GM11168 (cell line): ENCODE data around the gene CCDC88A.
"Not testable (repeated sequence)": the region's sequence is repeated elsewhere in the genome, so short reads cannot be mapped to it uniquely, and the experiment has no call there.

Experiments
- in situ Hi-C: fragments of 300-500 bp; cut with MboI; formaldehyde crosslinking; loops from one replicate; pipeline ENCODE4 v1.12.0; 2022; ENCODE audit warnings: low sequenced_read_pairs; ENCODE audit not compliant: unreplicated experiment

CCDC88A gene

DNA sequence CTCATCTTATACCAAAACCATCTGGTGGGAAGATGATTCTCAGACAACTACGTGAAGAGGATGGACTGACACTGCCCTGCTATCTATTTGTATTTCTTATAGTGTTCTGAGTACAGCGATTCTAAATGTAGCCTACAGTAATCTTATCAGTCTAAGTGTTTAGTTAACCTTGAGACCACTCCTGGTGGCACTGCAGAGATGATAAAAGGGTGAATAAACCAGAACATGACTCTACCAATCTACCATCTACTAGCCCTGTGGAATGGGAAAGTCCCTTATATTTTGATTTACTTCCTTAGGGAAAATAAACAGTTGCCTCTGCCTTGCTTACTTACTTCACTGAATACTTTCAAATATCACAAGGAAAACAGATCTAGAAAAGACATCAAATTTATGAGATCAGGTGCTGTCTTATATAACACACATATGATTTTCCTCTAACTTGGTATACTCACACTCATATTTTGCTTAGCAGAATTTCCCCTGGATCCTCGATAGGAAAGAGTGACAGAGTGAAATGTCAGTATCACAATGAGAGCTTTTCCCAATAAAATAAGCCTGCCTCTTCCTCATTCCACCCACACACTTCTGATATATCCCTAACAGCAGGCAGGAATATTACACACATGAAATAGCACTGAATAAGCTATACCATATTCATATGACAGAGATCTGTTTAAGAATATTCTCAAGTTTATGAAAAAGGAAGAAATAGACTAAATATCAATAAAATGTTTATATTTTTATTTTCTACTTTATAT is 92.0 kb downstream of the CCDC88A start:
- in situ Hi-C loops: no loop called here

DNA sequence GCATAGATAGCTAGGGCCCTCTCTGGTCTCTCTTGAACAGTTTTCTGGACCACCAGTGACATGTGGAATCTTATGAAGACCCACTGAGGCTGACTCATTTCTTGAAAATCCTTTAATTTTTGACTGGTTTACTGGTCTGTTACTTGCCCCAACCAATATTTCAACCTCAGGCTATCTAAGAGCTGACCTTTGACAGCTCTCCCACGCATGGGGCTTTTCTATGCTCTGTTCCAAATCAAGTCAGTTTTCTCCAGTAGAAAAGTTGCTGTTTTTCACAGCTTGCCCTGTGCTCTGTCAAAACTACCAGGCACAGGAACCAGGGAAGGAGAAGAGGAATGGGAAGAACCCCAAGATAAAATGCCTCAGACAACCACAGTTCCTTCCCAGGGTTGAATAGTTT is 104.7 kb downstream of the CCDC88A start:
- in situ Hi-C loops: no loop called here

DNA sequence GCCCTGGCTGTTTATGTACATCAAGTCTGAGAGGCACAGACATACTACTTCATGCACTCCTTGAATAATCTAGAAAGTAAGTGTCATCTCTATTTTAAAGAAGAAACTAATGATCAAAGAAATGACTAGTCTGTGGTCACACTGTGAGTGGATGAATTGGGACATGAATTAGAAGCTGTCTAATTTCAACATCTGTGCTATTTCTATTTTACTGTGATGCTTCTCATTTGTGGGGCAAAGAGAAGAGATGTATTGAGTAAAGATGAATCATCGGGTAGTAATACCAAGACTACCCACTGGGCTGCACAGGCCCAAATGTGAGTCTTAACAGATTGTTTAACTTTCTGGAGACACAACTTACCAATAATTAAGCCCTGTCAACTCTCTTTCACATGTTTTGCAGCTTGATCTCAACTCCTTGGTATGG is 108.2 kb downstream of the CCDC88A start:
- in situ Hi-C loops: no loop called here

DNA sequence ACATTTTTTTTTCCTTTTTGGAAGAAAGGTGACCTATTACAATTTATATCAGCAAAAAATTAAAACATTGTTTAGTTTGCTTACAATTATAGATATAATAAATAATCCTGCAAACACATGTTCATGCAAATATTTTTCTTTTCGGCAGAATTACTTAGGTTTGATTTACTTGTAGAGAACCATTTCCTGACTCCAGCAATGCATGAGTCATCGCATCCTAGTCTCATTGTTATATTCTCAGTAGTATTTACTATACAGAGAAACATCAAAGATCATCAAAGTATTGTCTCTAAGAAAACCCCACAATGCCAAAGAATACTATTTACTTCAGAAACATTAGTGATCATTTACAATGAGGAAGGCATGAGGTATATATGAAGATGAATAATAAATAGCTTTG is 110.2 kb downstream of the CCDC88A start:
- in situ Hi-C loops: no loop called here

DNA sequence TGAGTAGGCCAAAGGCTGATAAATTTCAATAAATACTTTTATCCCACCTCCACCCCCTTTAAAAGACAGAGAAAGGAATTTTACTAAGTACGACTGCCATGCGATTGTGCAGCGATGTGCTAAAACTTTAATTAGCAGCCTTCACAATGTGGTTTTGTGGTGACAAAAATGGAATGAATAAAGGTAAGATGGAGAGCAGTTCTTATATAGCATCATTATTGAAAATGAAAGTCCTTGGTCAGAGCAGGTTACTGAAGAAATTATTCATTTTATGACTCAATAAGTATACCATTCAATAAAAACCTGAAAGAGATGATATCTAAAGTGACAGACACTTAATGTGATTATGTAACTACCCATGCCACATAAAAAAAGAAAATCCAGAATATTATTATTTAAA is 117.4 kb downstream of the CCDC88A start:
- in situ Hi-C loops: no loop called here

DNA sequence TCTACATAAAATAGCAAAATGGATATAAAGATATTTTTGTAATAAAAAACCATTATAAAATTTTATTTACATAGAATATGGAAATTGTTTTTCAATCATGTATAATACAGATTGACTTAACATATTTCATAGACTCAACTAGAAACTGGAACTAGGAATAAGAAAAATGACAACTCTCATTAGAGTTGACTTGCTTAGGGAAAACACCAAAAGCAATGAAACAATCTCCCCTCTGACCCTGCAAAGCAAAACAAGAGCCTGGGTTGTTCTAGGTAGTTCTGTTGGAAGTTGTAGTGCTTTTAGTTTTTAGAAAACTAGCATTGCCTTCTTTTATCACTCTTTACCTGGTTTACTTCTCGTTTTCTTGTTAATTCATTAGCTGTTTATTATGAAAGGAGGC is 118.4 kb downstream of the CCDC88A start:
- in situ Hi-C loops: no loop called here

DNA sequence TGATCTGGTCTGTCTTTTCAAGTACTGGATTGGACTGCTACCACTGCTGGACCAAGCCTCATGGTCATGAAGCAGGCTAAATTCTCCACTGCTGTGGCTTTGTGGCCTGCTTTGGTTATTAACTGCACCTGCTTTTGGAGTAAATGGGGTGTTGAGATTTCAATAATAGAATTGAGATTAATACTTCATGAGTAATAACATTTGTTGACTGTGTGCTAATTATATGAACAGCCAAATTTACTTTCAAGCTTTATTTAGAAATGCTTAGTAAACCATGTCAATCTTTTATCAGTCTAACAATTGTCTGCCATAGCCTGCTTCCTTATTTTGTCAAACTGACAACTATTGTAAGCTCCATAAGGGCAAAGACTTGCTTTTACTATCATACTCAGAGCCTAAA is 123.3 kb downstream of the CCDC88A start:
- in situ Hi-C loops: no loop called here

DNA sequence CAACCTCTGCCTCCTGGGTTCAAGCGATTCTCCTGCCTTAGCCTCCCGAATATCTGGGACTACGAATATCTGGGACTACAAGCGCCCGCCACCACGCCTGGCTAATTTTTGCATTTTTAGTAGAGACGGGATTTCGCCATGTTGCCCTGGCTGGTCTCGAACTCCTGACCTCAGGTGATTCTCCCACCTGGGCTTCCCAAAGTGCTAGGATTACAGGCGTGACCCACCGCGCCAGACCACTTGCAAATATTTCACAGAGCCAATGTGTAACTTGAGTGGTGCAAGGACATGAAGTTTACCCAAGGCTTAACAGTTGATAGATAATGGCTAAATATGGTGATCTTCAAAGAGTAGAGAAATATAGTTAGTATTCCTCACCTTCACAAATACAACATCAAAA is 136.6 kb downstream of the CCDC88A start:
- in situ Hi-C loops: no loop called here

DNA sequence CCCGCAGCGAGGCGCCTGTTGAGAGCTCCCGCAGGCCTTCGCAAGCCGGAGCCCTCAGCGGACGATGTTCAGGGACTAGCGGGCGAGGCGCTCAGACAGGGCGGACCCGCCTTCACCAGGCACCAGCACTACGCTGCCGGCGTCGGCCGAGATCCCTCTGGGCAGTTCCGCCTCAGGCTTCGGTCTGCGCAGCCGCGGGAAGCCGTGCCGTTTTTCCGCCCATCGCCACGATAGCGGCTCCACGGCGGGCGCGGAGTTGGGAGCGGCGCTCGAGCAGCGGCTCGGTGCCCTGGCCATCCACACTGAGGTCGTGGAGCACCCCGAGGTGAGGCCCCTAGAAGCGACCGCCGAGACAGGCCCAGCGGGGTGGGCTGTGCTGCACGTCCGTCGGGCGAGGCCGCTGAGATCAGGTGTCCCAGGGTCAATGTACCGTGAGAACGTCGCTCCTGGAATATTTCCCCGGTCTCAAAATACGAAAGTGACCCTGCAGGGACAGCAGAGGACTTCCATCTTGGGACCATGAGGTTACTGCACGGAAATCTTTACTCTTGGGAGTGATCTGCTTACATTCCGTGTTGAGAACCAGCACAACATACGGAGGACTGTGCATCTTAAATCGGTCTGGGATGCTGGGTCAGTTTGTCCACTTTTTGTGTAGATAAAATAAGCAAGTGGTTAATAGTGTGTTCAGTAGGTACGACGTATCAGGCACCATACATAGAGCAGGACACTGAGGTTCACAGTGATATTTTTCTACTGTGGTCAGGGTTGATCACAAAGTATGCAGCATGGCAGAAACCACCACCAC is 137.3 kb downstream of the CCDC88A start:
- in situ Hi-C loops: no loop called here

DNA sequence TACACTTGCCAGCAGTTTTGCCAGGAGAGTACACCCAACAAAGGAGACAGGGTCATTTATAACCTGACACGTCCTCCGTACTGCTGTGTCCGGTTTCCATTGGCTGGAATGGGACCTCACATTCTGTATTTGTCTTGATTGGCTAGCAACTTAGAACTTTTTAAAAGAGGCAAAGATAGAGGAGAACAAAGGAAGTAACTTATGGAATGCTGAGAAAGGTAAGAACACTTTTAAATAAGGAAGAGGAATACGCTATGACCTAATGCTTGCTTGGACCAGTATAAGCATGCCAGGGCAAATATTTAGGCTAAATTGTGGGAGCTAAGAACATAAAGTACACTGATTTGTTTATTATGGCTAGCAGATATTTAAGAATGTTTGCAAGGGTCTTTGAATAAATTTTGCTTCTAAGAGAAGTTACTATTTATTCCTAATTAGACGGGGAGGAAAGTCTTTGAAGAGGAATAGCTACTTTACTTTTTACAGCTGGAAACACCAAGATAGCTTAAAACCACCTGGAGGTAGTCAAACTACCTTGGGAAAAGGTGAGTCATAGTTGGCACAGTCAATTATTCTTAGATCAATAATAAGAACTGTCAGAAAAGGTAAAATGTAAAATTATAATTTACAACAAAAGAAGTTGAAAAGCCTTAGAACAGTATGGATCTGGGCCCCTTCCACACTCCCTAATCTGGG is 138.7 kb downstream of the CCDC88A start:
- in situ Hi-C loops: not testable (repeated sequence)

DNA sequence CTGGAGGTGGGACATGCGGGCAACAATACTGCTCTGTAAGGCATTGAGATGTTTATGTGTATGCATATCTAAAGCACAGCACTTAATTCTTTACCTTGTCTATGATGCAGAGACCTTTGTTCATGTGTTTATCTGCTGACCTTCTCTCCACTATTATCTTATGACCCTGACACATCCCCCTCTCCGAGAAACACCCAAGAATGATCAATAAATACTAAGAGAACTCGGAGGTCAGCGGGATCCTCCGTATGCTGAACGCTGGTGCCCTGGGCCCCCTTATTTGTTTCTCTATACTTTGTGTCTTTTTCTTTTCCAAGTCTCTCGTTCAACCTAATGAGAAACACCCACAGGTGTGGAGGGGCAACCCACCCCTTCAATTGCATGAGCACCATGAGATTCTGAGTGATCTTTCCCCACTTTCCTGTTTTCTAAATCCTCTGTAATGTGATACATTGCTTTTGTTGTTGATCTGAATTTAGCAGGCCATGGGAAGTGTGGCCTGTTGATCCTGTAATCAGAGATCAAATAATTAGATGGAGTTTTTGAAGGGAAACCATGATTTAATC is 139.7 kb downstream of the CCDC88A start:
- in situ Hi-C loops: not testable (repeated sequence)

DNA sequence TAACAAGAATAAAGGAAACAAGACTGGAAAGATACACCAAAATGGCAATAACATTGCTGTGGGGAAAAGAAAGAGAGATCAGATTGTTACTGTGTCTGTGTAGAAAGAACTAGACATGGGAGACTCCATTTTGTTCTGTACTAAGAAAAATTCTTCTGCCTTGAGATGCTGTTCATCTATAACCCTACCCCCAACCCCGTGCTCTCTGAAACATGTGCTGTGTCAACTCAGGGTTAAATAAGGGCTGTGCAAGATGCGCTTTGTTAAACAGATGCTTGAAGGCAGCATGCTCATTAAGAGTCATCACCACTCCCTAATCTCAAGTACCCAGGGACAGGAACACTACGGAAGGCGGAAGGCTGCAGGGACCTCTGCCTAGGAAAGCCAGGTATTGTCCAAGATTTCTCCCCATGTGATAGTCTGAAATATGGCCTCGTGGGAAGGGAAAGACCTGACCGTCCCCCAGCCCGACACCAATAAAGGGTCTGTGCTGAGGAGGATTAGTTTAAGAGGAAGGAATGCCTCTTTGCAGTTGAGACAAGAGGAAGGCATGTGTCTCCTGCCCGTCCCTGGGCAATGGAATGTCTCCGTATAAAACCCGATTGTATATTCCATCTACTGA is 140.3 kb downstream of the CCDC88A start:
- in situ Hi-C loops: not testable (repeated sequence)

DNA sequence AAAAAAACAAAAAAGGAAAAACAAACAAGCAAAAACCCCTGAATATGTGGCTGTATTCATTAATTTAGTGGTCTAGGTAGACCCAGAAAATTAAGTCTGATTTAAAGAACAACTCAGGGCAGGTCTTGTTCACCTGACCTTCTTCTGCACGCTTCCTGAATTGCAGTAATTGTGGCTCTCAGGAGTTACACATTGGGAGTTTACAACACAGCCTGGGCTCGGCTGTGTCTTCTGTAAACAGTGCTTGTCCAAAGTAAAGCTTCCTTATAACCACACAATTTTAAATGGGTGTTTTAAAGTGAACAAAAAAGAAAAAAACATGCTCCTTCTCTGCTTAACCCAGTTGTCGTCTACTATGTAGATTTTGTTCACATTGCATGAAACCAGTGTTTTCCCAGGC is 142.3 kb downstream of the CCDC88A start:
- in situ Hi-C loops: no loop called here

DNA sequence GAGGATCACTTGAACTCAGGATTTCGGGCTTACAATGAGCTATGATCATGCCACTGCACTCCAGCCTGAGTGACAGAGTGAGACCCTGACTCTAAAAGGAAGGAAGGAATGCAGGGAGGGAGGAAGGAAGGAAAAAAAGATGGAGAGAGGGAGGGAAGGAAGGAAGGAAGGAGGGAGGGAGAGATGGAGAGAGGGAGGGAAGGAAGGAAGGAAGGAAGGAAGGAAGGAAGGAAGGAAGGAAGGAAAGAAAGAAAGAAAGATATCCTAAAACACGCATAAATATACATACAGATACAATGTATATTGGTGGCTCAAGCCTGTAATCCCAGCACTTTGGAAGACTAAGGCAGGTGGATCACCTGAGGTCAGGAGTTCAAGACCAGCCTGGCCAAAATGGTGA is 145.3 kb downstream of the CCDC88A start:
- in situ Hi-C loops: not testable (repeated sequence)

DNA sequence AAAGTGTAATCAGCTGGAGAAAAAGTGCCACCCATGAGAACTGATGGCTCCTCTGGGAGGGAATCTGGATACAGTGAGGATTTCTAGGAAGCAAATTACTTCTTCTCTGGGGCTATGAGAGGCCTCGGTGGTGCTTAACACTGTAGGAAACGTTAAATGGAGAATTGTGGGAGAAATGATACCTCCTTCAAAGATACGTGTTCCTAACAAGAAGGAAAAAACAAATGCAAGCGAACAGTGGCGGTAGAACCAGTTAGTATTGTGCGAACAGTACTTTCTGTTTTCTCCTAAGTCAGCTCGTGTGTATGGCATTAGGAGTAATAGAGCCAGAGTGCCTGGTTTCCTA is 150.0 kb downstream of the CCDC88A start:
- in situ Hi-C loops: no loop called here

DNA sequence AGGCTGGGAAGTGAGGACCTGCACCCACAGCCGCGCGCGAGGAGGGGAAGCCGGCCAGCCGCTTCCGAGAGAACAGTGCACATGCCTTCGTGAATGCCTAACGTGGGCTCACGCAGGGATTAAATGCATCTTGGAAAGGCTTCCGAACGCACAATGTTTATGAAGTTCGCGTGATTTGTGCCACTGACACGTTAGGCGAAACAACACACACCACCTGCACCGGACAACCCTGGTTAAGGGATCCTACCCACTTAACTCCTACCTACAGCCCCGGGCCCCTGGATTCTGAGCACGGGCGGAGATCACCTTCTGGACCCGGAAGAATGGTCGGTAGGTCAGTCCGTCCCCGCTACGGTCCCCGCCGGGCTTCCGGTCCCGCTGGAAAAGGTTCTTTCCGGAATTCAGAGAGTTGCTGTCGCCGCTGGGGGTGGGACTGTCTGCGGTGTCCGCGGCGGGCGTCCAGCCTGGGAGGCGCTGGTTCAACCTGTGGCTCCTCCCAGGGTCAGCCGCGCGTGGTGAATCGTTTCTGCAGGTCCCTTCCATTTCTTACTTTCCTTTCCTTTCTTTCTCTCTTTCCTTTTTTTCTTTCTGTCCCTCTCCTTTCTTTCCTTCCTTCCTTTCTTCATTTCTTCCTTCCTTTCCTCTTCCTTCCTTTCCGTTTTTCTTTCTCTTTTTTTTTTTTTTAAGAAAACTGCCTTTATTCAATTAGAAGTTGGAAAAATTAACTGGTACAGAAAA is 150.6 kb downstream of the CCDC88A start, which contains the start of gene MTIF2:
MTIF2 (minus strand) TSS at position 325 of the 738 bp plus-strand sequence. CDS start 5,373 bp downstream, outside the sequence.
- in situ Hi-C loops: no loop called here

DNA sequence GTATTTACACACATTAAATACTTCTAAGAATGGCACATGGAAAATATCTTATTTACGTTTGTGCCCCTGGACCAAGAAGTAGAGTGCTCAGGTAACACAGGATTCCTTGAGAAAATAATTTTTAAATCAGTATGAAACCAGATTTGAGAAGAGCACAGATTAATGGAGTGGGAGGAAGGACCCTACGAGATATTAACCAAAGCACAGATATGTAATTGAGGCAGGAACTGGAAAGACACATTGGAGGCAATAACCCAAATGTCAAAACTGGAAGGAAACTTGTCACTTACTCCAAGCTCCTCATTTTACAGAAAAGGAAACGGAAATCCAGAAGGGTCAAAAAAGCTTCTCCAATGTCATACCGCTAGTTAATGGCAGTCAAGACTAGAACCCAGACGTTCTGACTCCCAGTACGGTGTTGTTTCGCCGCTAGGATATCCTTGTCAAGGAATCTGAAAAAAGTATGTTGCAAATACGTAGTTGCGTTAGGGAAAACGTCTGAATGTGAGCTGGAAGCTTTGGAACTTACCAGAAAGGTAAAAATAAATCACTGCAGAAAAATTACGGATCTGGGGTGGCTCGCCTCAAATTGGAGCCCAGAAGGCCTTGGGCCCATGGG is 151.3 kb downstream of the CCDC88A start:
- in situ Hi-C loops: no loop called here

DNA sequence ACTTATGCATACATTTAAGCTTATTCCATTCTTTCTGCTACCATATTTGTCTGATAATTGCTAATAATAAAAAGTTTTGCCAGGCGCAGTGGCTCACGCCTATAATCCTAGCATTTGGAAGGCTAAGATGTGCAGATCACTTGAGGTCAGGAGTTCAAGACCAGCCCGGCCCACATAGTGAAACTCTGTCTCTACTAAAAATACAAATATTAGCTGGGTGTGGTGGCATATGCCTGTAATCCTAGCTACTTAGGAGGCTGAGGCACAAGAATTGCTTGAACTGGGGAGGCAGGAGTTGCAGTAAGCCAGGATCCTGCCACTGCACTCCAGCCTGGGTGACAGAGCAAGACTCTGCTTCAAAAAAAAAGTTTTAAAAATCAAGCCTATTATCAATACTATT is 160.1 kb downstream of the CCDC88A start:
- in situ Hi-C loops: not testable (repeated sequence)

DNA sequence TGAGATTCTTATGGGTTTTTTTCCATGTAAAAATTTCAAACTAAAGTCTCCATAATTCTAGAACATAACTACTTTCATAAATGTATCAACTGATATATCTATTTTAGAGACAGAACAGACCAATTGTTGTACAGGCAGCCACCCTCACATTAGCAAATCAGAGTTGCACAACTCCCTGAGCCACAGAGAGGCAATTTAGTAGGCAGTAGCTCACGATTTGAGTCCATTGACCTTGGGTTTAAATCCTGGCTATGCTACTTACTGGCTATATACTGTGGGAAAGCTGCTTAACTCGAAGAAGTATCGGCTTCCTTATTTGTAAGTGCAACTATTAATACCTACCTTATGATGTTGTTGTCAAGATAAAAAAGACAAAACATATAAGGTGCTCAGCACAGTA is 166.8 kb downstream of the CCDC88A start:
- in situ Hi-C loops: no loop called here
